WTC11 (cell line): ENCODE data around the gene CTNNA1.

ENCODE experiments used
- ELF4 ChIP-seq: sonication (generic); formaldehyde crosslinking; IDR thresholded peaks from 2 replicates; pipeline ENCODE4 v1.8.1; 2022; ENCODE audit warnings: low read depth, mild to moderate bottlenecking, moderate library complexity, missing genetic modification reagents
- ETV6 ChIP-seq: sonication (generic); formaldehyde crosslinking; IDR thresholded peaks from 2 replicates; pipeline ENCODE4 v1.8.1; 2022; ENCODE audit warnings: mild to moderate bottlenecking, missing genetic modification reagents
- GABPB1 ChIP-seq: sonication (generic); formaldehyde crosslinking; IDR thresholded peaks from 2 replicates; pipeline ENCODE4 v1.8.1; 2023; ENCODE audit warnings: mild to moderate bottlenecking, missing genetic modification reagents
- HMGXB4 ChIP-seq: sonication (generic); formaldehyde crosslinking; IDR thresholded peaks from 2 replicates; pipeline ENCODE4 v1.8.1; 2023; ENCODE audit warnings: mild to moderate bottlenecking, moderate library complexity, missing genetic modification reagents
- JUN ChIP-seq: sonication (generic); formaldehyde crosslinking; IDR thresholded peaks from 2 replicates; pipeline ENCODE4 v1.8.0; 2023; ENCODE audit warnings: mild to moderate bottlenecking, missing genetic modification reagents
- MLX ChIP-seq: sonication (generic); formaldehyde crosslinking; IDR thresholded peaks from 2 replicates; pipeline ENCODE4 v1.8.1; 2023; ENCODE audit warnings: mild to moderate bottlenecking, missing genetic modification reagents, moderate library complexity
- NFYB ChIP-seq: sonication (generic); formaldehyde crosslinking; conservative IDR thresholded peaks from 2 replicates; pipeline ENCODE4 v1.8.0; 2022; ENCODE audit warnings: low read depth, missing genetic modification reagents
- ZNF121 ChIP-seq: sonication (generic); formaldehyde crosslinking; IDR thresholded peaks from 2 replicates; pipeline ENCODE4 v1.8.0; 2023; ENCODE audit warnings: missing genetic modification reagents
- ZNF219 ChIP-seq: sonication (generic); formaldehyde crosslinking; IDR thresholded peaks from 2 replicates; pipeline ENCODE4 v1.8.0; 2023; ENCODE audit warnings: missing genetic modification reagents, mild to moderate bottlenecking, borderline replicate concordance
- TF ChIP-seq, protein P1 (sequence below): fragments of 200-600 bp; IDR thresholded peaks from 2 replicates; pipeline ENCODE4 v1.8.0; 2022; ENCODE audit warnings: antibody characterized with exemption
- TF ChIP-seq, protein P2 (sequence below): sonication (generic); formaldehyde crosslinking; IDR thresholded peaks from 2 replicates; pipeline ENCODE4 v1.8.1; 2023; ENCODE audit warnings: mild to moderate bottlenecking, missing genetic modification reagents, borderline replicate concordance
- TF ChIP-seq, protein P3 (sequence below): sonication (generic); formaldehyde crosslinking; IDR thresholded peaks from 2 replicates; pipeline ENCODE4 v1.8.0; 2022; ENCODE audit warnings: mild to moderate bottlenecking, missing genetic modification reagents

DNA sequence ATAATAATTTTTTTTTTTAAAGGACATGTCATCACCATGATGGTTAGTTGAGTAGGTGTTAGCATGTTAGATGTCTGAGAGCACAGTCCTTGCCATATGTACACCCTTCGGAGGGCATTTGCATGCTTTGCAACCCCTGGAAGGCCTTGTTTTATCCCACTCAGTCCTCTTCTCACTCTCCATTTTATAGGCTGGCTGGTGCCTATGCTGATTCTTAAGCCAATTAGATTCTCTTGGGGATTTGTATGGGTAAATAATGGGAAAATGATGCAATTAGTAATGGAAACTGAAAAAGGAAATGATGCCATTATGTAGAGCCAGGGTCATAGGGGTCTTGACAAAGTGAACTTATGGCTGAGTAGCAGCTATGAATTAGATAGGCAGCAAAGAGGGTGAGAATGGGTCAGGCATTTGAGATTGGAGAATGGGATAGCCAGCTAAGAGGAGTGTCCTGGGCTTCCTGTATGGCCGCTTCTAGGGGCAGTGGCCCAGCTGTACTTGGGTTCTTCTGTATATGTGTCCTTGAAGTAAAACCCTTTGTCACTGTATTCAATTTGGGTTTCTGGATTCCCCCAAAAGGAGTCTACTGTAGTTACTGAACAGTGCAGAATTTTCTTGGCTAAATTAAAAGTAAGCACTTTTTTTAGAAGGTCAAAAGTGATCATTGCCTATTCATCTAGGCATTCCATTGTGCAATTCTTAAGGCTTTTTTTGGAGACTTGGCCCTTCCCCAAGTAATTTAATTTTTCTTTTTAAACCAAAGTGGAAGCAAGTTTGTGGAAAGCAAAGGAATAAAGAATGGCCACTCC is 90.3 kb downstream of the CTNNA1 start:
- TF ChIP-seq, protein P1, sequence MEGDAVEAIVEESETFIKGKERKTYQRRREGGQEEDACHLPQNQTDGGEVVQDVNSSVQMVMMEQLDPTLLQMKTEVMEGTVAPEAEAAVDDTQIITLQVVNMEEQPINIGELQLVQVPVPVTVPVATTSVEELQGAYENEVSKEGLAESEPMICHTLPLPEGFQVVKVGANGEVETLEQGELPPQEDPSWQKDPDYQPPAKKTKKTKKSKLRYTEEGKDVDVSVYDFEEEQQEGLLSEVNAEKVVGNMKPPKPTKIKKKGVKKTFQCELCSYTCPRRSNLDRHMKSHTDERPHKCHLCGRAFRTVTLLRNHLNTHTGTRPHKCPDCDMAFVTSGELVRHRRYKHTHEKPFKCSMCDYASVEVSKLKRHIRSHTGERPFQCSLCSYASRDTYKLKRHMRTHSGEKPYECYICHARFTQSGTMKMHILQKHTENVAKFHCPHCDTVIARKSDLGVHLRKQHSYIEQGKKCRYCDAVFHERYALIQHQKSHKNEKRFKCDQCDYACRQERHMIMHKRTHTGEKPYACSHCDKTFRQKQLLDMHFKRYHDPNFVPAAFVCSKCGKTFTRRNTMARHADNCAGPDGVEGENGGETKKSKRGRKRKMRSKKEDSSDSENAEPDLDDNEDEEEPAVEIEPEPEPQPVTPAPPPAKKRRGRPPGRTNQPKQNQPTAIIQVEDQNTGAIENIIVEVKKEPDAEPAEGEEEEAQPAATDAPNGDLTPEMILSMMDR = no peak
- TF ChIP-seq ZNF219 (CRISPR knock-in tag) (no peak), ELF4 (CRISPR knock-in tag) (no peak), ZNF121 (CRISPR knock-in tag) (no peak), GABPB1 (CRISPR knock-in tag) (no peak), MLX (CRISPR knock-in tag) (no peak), ETV6 (CRISPR knock-in tag) (no peak), JUN (CRISPR knock-in tag) (no peak), HMGXB4 (CRISPR knock-in tag) (no peak), NFYB (CRISPR knock-in tag) (no peak)
- TF ChIP-seq, protein P2, sequence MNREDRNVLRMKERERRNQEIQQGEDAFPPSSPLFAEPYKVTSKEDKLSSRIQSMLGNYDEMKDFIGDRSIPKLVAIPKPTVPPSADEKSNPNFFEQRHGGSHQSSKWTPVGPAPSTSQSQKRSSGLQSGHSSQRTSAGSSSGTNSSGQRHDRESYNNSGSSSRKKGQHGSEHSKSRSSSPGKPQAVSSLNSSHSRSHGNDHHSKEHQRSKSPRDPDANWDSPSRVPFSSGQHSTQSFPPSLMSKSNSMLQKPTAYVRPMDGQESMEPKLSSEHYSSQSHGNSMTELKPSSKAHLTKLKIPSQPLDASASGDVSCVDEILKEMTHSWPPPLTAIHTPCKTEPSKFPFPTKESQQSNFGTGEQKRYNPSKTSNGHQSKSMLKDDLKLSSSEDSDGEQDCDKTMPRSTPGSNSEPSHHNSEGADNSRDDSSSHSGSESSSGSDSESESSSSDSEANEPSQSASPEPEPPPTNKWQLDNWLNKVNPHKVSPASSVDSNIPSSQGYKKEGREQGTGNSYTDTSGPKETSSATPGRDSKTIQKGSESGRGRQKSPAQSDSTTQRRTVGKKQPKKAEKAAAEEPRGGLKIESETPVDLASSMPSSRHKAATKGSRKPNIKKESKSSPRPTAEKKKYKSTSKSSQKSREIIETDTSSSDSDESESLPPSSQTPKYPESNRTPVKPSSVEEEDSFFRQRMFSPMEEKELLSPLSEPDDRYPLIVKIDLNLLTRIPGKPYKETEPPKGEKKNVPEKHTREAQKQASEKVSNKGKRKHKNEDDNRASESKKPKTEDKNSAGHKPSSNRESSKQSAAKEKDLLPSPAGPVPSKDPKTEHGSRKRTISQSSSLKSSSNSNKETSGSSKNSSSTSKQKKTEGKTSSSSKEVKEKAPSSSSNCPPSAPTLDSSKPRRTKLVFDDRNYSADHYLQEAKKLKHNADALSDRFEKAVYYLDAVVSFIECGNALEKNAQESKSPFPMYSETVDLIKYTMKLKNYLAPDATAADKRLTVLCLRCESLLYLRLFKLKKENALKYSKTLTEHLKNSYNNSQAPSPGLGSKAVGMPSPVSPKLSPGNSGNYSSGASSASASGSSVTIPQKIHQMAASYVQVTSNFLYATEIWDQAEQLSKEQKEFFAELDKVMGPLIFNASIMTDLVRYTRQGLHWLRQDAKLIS (CRISPR knock-in tag) = no peak
- TF ChIP-seq, protein P3, sequence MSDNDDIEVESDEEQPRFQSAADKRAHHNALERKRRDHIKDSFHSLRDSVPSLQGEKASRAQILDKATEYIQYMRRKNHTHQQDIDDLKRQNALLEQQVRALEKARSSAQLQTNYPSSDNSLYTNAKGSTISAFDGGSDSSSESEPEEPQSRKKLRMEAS = no peak
